ENCODE data around the gene TMEM161A.

DNA sequence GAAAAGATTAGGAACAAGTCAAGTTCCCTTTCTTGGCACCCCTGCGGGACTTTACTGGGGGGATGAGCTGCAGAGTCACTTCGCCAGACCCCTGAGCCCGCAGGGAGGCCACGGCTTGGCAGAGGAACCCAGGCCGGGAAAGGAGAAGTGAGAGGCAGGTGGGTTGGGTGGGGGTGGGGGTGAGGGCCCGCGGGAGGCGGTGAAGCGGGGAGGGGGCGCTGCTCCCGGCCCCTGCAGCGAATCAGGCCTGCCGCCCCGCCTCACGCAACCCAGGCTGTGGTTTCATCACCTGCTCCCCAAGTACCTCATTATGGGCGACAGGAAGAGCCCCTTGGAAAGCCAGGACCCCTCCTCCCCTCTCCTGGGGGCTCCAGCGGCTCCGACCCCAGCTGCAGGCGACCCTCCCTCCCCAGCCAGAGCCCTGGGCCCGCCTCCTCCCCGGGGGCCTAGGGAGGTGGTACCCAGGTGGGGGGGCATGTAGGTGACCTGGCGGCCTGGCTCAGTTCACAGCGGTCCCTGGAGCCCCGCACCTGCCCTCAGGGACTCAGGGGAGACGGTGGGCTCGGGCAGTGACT is 22.3 kb upstream of the TMEM161A start:
- TF ChIP-seq, protein P1, sequence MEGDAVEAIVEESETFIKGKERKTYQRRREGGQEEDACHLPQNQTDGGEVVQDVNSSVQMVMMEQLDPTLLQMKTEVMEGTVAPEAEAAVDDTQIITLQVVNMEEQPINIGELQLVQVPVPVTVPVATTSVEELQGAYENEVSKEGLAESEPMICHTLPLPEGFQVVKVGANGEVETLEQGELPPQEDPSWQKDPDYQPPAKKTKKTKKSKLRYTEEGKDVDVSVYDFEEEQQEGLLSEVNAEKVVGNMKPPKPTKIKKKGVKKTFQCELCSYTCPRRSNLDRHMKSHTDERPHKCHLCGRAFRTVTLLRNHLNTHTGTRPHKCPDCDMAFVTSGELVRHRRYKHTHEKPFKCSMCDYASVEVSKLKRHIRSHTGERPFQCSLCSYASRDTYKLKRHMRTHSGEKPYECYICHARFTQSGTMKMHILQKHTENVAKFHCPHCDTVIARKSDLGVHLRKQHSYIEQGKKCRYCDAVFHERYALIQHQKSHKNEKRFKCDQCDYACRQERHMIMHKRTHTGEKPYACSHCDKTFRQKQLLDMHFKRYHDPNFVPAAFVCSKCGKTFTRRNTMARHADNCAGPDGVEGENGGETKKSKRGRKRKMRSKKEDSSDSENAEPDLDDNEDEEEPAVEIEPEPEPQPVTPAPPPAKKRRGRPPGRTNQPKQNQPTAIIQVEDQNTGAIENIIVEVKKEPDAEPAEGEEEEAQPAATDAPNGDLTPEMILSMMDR (IDR thresholded peaks at IDR 0.05): no peak
- no peak for TF ChIP-seq POLR2A (IDR thresholded peaks at IDR 0.05)
